HUDEP-2 (cell line): Measurements from ENCODE around the gene ATP9A.
"Not testable (repeated sequence)": the region's sequence is repeated elsewhere in the genome, so short reads cannot be mapped to it uniquely, and the experiment has no call there.

Experiments
- DNase-seq, 76 experiments: peaks; one replicate each; lab custom pipeline; 2025; ENCODE audit not compliant: unreplicated experiment in 76 of 76; lab: John Stamatoyannopoulos, UW

The ATP9A gene

GRCh38 chr20:51586005-51586440 lies 182.2 kb downstream of the ATP9A start:
- no peak for DNase-seq

- DNase-seq = no peak
These were observed 183.0 kb downstream of the ATP9A start for GRCh38 chr20:51585148-51585547.

GRCh38 chr20:51584737-51585136 lies 183.5 kb downstream of the ATP9A start:
- no peak for DNase-seq

- DNase-seq = no peak
These were observed 184.1 kb downstream of the ATP9A start for GRCh38 chr20:51584116-51584515.

GRCh38 chr20:51583499-51583898 lies 184.7 kb downstream of the ATP9A start:
- no peak for DNase-seq

GRCh38 chr20:51583073-51583472 lies 185.1 kb downstream of the ATP9A start:
- no peak for DNase-seq

GRCh38 chr20:51581571-51581970 lies 186.6 kb downstream of the ATP9A start:
- no peak for DNase-seq

GRCh38 chr20:51579137-51579536 lies 189.1 kb downstream of the ATP9A start:
- no peak for DNase-seq

- DNase-seq = no peak
These were observed 190.1 kb downstream of the ATP9A start for GRCh38 chr20:51578145-51578459.

- no peak for DNase-seq
These were observed 190.6 kb downstream of the ATP9A start for GRCh38 chr20:51577432-51578144.

GRCh38 chr20:51575486-51575885 lies 192.7 kb downstream of the ATP9A start:
- DNase-seq = no peak

GRCh38 chr20:51574248-51575033 lies 193.7 kb downstream of the ATP9A start:
- no peak for DNase-seq

GRCh38 chr20:51573576-51574243 lies 194.5 kb downstream of the ATP9A start:
- DNase-seq = no peak

GRCh38 chr20:51571460-51571794 lies 196.8 kb downstream of the ATP9A start:
- no peak for DNase-seq

GRCh38 chr20:51570739-51571459 lies 197.3 kb downstream of the ATP9A start:
- DNase-seq = no peak

- no peak for DNase-seq
These were observed 198.1 kb downstream of the ATP9A start for GRCh38 chr20:51569815-51570738.

- not testable (repeated sequence) for DNase-seq
These were observed 199.7 kb downstream of the ATP9A start for GRCh38 chr20:51568533-51568932.

GRCh38 chr20:51567622-51568021 lies 200.6 kb downstream of the ATP9A start:
- DNase-seq = no peak

GRCh38 chr20:51566594-51566993 lies 201.6 kb downstream of the ATP9A start:
- DNase-seq = no peak
